ENCODE data around the gene UQCRHL.
A peak's percentile ranks its signal among the peaks of the same experiment; 100 is the strongest.
"Not testable (repeated sequence)": the region's sequence is repeated elsewhere in the genome, so short reads cannot be mapped to it uniquely, and the experiment has no call there.

Gene UQCRHL

DNA sequence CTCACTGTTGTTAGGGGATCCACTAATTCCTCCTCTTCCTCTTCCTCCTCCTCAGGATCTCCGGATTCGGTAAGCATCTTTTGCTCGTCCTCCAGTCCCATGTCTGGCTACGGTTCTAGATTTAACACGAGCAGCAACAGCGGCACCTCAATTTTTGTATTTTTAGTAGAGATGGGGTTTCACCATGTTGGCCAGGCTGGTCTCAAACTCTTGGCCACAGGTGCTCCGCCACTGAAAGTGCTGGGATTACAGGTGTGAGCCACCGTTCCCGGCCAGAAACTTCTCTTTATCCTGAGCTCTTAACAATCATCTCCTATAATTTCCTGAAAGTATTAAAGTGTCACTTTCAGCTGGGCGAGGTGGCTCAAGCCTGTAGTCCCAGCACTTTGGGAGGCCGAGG, at the start of gene UQCRHL:
TSS of gene UQCRHL (minus strand) at position 101 of the 400 bp plus-strand sequence. CDS start at position 101, 0 bp downstream.
- DNase-seq (ENCODE audit: extremely low read depth in 1 of 2, low read depth in 1 of 2), result not testable (repeated sequence)

DNA sequence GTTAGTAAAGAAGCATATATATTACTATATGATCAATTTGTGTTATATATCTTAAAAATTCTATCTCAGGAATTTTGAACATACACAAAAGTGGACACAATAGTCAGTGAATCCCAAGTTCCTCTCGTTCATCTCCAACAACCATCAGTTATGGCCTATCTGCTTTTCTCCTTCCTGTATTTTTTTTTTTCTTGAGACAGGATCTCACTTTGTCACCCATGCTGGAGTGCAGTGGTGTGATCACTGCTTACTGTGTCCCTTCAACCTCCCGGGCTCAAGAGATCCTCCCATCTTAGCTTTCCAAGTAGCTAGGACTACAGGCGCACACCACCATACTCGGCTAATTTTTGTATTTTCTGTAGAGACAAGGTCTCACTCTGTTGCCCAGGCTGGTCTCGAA, 49.4 kb upstream of the UQCRHL start:
- DNase-seq (ENCODE audit: extremely low read depth in 1 of 2, low read depth in 1 of 2), result no peak

DNA sequence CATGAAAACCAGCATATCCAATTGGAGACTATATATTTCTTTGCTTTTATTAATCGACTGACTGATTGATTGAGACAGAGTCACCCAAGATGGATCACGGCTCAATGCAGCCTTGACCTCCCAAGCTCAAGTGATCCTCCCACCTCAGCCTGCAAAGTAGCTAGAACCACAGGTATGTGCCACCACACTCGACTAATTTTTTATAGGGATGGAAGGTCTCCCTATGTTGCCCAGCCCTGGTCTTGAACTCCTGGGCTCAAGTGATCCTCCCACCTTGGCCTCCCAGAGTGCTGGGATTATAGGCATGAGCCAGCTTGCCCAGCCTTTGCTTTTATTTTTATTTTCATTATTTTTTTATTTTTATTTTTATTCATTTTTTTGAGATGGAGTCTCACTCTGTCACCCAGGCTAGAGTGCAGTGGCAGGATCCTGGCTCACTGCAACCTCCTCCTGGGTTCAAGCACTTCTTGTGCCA, 45.4 kb upstream of the UQCRHL start:
- no peak for DNase-seq (ENCODE audit: extremely low read depth in 1 of 2, low read depth in 1 of 2)

DNA sequence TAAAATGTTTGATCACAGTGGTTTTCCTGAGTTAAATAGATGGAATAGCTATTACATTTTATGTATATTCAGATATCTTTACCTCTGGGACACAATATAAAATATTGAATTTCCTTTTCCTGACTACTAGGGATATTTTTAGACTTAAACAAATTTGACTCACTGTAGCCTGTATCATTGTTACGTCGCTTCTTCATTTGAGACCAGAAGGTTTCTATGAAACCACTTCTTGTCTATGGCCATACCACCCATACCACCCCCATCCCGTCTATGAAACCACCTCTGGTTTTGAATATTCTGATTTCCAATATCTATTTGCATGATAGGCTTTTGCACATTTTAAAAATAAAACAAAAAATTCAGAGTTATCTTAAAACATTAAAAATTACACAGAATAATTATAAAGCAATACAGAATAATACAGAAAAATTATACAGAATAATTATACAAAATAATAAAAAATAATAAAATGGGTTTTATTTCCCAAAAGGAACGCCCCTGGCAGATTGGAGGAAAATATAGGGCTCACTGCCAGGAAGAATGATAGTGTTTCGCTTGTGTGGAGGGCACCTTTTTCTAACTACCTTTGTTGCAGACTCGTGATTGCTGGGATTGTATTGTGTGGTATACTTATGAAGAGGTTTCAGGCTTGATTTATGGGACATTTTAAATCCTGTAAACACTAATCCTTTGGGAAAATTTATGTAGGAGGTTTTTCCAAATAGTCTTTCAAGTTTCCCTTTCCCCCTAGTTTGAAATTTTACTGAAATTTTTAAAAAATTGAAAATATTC, 44.8 kb upstream of the UQCRHL start:
- no peak for DNase-seq (ENCODE audit: extremely low read depth in 1 of 2, low read depth in 1 of 2)

GRCh38 chr1:15851210-15852035, 44.0 kb upstream of the UQCRHL start:
- no peak for DNase-seq (ENCODE audit: extremely low read depth in 1 of 2, low read depth in 1 of 2)

DNA sequence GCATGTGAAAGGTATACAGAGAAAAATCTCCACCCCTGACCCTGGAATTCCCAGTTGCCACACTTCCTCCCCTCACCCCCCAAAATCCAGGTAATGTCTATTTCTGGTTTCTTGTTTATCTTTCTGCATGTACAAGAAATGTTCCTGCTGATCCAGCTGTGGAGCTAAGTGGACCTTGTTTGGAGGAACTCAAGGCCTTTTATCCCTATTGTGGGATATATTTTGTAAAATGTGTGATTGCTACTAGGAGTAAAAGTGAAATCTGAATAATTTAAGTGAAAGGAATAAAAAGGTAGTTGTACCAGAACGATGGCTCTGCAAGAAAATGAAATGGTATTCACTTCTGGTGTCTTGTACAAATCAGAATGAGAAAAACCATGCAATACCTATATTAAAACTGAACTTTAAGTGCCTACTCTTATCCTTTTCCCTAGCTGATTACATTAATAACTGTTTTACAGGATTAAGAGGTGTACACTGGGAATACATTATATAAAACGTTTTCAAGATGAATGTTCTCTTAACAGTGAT, 43.1 kb upstream of the UQCRHL start:
- no peak for DNase-seq (ENCODE audit: extremely low read depth in 1 of 2, low read depth in 1 of 2)

DNA sequence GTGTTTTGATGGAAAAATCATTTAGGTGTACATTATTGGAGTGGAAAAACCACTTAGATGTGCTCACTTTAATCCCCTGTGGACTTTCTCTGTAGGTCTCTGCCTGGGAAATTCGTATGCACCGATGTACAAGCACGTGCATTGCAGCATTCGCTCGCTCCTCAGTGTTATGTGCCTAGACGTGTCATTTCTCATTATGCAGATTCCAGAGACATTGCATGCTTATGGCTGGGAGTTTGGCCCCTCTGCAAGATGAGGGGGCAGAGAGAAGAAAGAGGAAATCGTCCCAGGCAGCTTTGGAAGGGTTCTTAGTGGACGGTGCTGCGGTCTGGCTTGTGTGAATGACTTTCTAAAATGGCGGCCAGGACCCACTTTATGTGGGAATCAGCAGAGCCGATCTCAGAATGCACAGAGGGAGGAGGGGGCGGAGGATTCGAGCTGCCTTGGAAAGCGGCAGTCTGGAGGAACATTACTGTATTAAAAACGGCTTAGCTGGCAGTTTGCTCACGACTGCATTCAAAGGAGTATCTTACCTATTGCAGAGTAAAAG, 42.4 kb upstream of the UQCRHL start:
- no peak for DNase-seq (ENCODE audit: extremely low read depth in 1 of 2, low read depth in 1 of 2)

DNA sequence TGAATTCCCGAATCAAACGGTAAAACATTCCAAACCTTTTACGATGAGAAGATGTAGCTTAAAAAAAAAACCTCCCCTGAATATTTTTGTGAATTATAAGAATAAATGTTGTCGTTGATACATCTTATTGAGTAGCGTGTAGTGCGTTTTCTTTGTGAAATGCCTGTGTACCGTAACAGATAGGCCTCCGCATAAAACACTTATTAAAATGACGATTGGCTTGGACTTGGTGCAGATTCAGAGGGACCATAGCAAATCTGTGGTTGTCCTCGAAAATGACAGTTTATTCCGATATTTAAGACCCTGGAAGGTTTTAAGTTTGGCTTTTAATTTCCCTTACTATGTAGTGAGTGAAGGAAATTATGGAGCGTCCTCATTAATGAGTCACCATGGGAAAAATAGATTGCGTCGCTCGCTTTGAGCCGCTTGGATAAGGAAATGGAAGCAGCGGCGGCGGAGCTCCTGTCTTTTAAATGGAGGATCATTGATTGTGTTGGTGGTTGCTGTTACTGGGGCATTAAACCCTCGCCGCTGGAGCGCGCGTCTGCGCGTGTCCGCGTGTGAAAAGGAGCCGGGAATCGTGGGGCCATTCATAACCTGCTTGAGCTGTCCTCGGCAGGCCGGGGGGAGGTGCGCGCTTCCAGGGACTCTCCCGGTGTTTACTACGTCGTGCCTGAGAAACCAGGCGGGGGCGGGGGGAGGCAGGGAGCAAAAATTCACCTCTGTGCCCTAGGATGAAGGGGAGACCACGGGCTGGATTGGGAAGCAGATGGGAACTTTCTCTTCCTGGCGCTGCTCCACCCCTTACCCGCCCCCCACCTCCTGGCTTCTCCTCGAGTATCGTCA, 41.7 kb upstream of the UQCRHL start:
- DNase-seq (ENCODE audit: extremely low read depth in 1 of 2, low read depth in 1 of 2), result peak in 1 of 2 donors; percentile 52

GRCh38 chr1:15848143-15848928, 40.9 kb upstream of the UQCRHL start:
- DNase-seq (ENCODE audit: extremely low read depth in 1 of 2, low read depth in 1 of 2), result peak in 1 of 2 donors; percentile 30

DNA sequence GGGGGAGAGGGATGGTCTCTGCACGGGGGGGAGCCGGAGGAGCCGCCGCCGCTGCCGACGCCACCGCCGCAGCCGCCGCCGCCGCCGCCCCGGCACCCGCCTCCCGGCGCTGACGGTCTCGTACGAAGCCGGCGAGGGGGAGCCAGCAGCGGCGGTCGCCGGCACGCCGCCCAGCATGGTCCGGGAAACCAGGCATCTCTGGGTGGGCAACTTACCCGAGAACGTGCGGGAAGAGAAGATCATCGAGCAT, 40.4 kb upstream of the UQCRHL start:
- DNase-seq (ENCODE audit: extremely low read depth in 1 of 2, low read depth in 1 of 2), result no peak

DNA sequence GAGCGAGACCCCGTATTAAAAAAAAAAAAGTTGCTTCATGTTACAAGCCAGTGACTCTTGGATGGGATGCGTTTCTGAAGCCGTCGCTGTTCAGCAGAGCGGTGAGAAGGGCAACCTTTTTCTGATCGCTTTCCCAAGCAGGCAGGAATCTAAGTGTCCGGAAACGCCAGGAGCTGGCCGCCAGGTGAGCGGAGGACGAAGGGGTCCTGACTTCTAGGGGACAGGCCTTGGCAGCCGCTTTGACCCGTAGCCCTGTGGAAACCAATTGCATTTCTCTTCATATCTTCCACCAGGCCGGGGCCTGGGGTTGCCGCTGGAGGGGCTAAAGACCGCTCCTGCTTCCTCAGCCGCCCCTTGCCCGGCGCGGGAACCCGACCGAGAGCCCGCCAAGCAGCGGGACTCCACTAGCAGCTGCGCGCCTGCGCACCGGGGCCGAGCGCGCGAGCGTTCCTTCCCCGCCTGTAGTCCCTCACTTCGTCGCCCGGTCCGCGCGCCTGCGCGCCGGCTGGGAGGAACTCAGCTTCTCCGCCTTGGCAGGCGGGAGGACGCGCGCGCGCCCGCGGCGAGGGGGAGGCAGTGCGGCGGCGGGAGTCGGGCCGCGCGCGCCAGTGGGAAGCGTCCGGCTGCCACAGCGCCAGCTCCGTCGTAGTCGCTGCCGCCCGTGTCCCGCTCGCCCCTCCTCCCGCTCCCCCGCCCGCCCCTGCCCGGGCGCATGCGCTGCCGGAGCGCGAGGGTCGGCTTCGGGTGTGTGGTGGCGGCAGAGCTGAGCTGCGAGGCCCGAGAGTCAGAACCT, 39.8 kb upstream of the UQCRHL start, which contains the start of gene SPEN:
TSS of gene SPEN (plus strand) at position 608 of the 793 bp plus-strand sequence. CDS start 361 bp downstream, outside the sequence.
- peak; percentile 86 to 98 for DNase-seq (ENCODE audit: extremely low read depth in 1 of 2, low read depth in 1 of 2)

- not testable (repeated sequence) for DNase-seq (ENCODE audit: extremely low read depth in 1 of 2, low read depth in 1 of 2)
Observed at GRCh38 chr1:15846056-15846455, 38.6 kb upstream of the UQCRHL start.

- no peak for DNase-seq (ENCODE audit: extremely low read depth in 1 of 2, low read depth in 1 of 2)
Observed at GRCh38 chr1:15843826-15844572, 36.5 kb upstream of the UQCRHL start.

DNA sequence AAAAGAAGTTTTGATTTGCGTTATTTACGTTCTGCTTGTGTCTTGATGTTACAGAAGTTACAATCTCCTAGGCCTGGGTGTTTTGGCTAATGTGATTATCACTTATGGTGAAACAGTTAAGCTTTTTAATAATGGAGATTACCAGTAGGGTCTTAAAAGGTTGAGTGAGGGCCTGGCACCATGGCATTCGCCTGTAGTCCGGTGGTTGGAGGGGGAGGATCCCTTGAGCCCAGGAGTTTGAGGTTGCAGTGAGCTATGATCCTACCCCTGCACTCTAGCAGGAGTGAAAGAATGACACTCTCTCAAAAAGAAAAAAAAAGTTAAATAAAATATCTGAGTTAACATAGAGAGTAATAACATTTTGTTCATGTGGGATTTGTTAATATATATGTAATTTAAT, 31.3 kb upstream of the UQCRHL start:
- DNase-seq (ENCODE audit: extremely low read depth in 1 of 2, low read depth in 1 of 2), result no peak

DNA sequence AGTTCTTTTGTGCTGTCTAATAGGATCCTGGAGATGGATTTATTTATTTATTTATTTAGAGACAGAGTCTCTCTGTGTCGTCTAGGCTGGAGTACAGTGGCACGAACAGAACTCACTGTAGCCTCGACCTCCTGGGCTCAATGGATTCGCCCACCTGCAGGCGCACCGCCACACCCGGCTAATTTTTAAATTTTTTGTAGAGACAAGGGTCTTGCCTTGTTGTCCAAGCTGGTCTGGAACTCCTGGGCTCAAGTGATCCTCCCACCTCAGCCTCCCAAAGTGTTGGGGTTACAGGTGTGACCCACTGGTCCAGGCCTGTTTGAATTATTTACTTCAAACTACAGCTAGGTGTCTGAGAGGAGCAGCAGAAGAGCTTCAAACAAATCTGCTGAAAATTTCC, 30.5 kb upstream of the UQCRHL start:
- DNase-seq (ENCODE audit: extremely low read depth in 1 of 2, low read depth in 1 of 2), result no peak

DNA sequence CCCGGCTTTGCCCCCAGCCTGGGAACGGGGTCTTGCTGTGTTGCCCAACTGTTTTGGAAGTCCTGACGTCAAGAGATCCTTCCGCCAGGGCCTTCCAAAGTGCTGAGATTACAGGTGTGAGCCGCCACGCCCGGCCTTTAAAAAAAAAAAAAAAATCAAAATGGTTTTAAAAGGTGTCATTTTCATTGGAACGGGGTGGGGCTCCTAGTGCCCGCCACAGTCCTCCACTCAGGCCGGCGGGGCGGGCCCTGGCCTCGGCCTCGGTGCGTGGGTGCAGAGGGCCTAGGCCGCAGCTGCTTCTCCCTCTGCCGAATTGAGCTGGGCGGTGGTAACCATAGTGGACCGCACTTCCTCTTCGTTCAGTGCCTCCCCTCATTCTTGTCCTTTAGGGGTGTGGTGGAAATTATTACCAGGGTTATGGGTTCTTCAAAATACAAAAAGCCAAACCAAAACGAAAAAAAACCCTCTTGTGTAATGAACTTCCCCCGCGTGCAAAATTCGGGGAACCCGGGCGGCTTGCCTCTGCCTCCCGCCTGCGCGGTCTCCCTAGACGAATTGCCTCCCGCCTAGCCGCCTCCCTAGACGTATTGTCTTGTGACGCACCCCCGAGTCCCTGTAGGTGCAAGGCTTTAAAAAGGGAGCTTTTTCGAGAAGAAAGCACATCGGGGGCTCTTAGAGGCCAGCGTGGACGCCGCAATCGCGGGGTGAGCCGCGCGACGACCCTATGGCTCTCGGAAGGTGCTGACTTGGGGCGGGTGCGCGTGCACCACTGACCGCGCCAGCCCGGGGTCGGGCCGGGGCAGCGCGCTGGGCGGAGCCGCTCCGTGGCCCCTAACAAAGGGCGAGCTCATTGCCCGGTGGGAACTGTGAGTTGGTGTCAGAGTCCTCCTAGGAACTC, 29.6 kb upstream of the UQCRHL start:
- DNase-seq (ENCODE audit: extremely low read depth in 1 of 2, low read depth in 1 of 2), result peak in 1 of 2 donors; percentile 22

DNA sequence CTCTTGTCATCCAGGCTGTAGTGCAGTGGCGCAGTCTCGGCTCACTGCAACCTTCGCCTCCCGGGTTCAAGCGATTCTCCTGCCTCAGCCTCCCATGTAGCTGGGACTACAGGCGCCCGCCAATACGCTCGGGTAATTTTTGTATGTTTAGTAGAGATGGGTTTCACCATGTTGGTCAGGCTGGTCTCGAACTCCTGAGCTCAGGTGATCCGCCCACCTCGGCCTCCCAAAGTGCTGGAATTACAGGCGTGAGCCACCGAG, 29.0 kb upstream of the UQCRHL start:
- DNase-seq (ENCODE audit: extremely low read depth in 1 of 2, low read depth in 1 of 2), result not testable (repeated sequence)
